ENCODE measurements around the gene WNT3. TPM values are rescaled to one million over a fixed set of nuclear protein-coding genes. Genes with fewer than 3 reads are reported as not detected.

The WNT3 gene
- total and polyA plus RNA-seq, 2 of the 8 experiments (the other 6 are each of a cell fraction or from before 2014, with no cell fraction given), result 0.56 to 2.0 TPM

DNA sequence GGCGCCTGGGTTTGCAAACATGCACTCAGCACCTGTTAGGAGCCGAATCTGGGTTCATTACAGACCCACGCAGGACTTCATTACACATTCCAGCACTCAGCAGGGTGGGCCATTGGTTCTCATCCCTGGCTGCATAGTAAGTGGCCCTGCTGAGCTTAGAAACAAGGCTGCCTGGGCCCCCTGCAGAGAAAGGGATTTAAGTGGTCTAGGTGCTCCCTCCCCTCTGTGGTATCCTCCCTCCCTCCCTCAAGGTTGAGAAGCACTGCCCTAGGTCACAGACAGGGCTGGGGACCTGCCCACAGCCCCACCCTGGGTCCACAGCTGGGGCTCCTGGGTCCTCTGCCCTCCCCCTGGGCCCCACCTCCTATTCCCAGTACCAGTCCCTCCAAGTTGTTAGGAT lies 28.3 kb downstream of the WNT3 start:
- peaks cover 0 to 2% of the 10 kb centered on the region in 2 experiments for H4K20me1 ChIP-seq (replicated peaks in 1 of 2; ENCODE audit: control insufficient read depth in 1 of 2, insufficient read depth in 2 of 2, low read length in 2 of 2)
- H3K18ac ChIP-seq (ENCODE audit: extremely low read depth, low read length), result no peak overlapping the region
- H2BK5ac ChIP-seq (ENCODE audit: low read depth, low read length), result no peak overlapping the region
- no peak overlapping the region for H2AFZ ChIP-seq (ENCODE audit: low read length)
- H2BK120ac ChIP-seq (replicated peaks; ENCODE audit: low read depth, low read length), result no peak overlapping the region
- no peaks in the 10 kb centered on the region for H3K23me2 ChIP-seq (ENCODE audit: low read depth, low read length)
- peaks cover 5% of the 10 kb centered on the region in 2 experiments; a peak in 1 of 4 replicates for H3K9me3 ChIP-seq (ENCODE audit: insufficient read depth in 2 of 2, low read depth in 1 of 2, low read length in 1 of 2)
- H3K4me3 ChIP-seq (ENCODE audit: extremely low read depth in 1 of 4, insufficient read depth in 2 of 4, low read depth in 3 of 4, low read length in 4 of 4), result no peak overlapping the region
- no peak overlapping the region for H2BK20ac ChIP-seq (ENCODE audit: low read length)
- H3K4me2 ChIP-seq (ENCODE audit: insufficient read depth in 1 of 2, low read depth in 2 of 2, low read length in 2 of 2), result no peak overlapping the region
- H3K4me1 ChIP-seq (replicated peaks in 1 of 4; ENCODE audit: control insufficient read depth in 3 of 4, insufficient read depth in 4 of 4, low read length in 3 of 4), result peaks cover 0 to 5% (median 0%) of the 10 kb centered on the region in 4 experiments; a peak in 2 of 7 replicates
- H3K14ac ChIP-seq (ENCODE audit: insufficient read length), result no peak overlapping the region
- TF ChIP-seq BCL11A (IDR thresholded peaks at IDR 0.05; ENCODE audit: low read depth in 2 of 2, low read length in 2 of 2) (no peak), RXRA (IDR thresholded peaks at IDR 0.05; ENCODE audit: insufficient read depth, low read depth, low read length) (no peak), TCF12 (IDR thresholded peaks at IDR 0.05; ENCODE audit: low read depth, low read length) (0 out of 2 replicates have a peak, but pooled peaks have one; percentile 52), POLR2AphosphoS5 (IDR thresholded peaks at IDR 0.05; ENCODE audit: low read depth, low read length) (0 out of 2 replicates have a peak, but pooled peaks have one; percentile 41), EP300 (IDR thresholded peaks at IDR 0.05; ENCODE audit: borderline replicate concordance in 1 of 2, low read depth in 2 of 2, low read length in 2 of 2) (no peak), TEAD4 (IDR thresholded peaks at IDR 0.05; ENCODE audit: low read depth, low read length) (peak; percentile 64), KDM1A (IDR thresholded peaks at IDR 0.05; ENCODE audit: borderline replicate concordance, low read length) (peak; percentile 21; the same call in 1 of the 2 replicates), EZH2 (IDR thresholded peaks at IDR 0.05; ENCODE audit: low read depth, low read length, severe bottlenecking) (no peak), CHD1 (IDR thresholded peaks at IDR 0.05; ENCODE audit: low read depth, low read length) (no peak), PHF8 (conservative IDR thresholded peaks at IDR 0.05; ENCODE audit: low read depth, low read length) (no peak), SP1 (IDR thresholded peaks at IDR 0.05; ENCODE audit: low read depth, low read length) (no peak)
- TF ChIP-seq, protein P1, sequence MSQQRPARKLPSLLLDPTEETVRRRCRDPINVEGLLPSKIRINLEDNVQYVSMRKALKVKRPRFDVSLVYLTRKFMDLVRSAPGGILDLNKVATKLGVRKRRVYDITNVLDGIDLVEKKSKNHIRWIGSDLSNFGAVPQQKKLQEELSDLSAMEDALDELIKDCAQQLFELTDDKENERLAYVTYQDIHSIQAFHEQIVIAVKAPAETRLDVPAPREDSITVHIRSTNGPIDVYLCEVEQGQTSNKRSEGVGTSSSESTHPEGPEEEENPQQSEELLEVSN (IDR thresholded peaks at IDR 0.05), result no peak
- no peaks in the 10 kb centered on the region for H3K79me2 ChIP-seq (ENCODE audit: control insufficient read depth in 1 of 2, insufficient read depth in 2 of 2, low read length in 2 of 2)
- H3K4ac ChIP-seq (replicated peaks; ENCODE audit: insufficient read length, low read depth, low read length), result no peak overlapping the region
- WGBS, 2 experiments (ENCODE audit: extremely low coverage in 1 of 2, insufficient coverage in 1 of 2, insufficient read length in 1 of 2, insufficient replicate concordance in 2 of 2, low coverage in 1 of 2, low lambda C conversion rate in 2 of 2, missing lambda C conversion rate in 1 of 2), result 60% methylated on average over 3 of the region's 3 CpGs; no CpG with 5 or more reads in 1 of the 2 experiments
- H4K8ac ChIP-seq (ENCODE audit: extremely low read depth, insufficient read depth, low read length), result no peak overlapping the region
- CTCF ChIA-PET (ENCODE audit: partially characterized antibody), result interaction anchor here (0.6 to 2.3 kb wide), 5 partner anchors 9 to 52 kb away, joined by 3 to 9 read pairs (median 4); no protein-coding TSS in a partner anchor
- no peaks in the 10 kb centered on the region for H3K79me1 ChIP-seq (ENCODE audit: low read depth, low read length)
- H3K36me3 ChIP-seq (ENCODE audit: control insufficient read depth in 2 of 4, insufficient read depth in 4 of 4, low read length in 3 of 4), result no peaks in the 10 kb centered on the region
- peaks cover 0 to 31% (median 17%) of the 10 kb centered on the region in 4 experiments; a peak in 5 of 7 replicates for H3K27me3 ChIP-seq (replicated peaks in 1 of 4; ENCODE audit: control insufficient read depth in 3 of 4, extremely low read depth in 1 of 4, insufficient read depth in 3 of 4, low read length in 3 of 4)
- H3K9ac ChIP-seq (replicated peaks in 1 of 4; ENCODE audit: extremely low read depth in 1 of 4, low read depth in 3 of 4, low read length in 3 of 4), result no peak overlapping the region
- DNase-seq (ENCODE audit: low read depth in 1 of 2, low spot score in 2 of 2), result no peak
- POLR2A ChIA-PET (ENCODE audit: partially characterized antibody), result interaction anchor here (1.6 kb wide), 1 partner anchor 9 kb away, joined by 4 read pairs; no protein-coding TSS in a partner anchor
- no peak overlapping the region for H3K23ac ChIP-seq (ENCODE audit: insufficient read length)
- H2BK15ac ChIP-seq (ENCODE audit: low read length), result no peak overlapping the region
- no peak for FAIRE-seq
- no peak overlapping the region for H2AK5ac ChIP-seq (ENCODE audit: low read depth, low read length)
- H4K5ac ChIP-seq (ENCODE audit: insufficient read length, low read depth, low read length), result no peak overlapping the region
- H4K91ac ChIP-seq (replicated peaks; ENCODE audit: insufficient read length, low read length), result no peak overlapping the region
- H2BK12ac ChIP-seq (ENCODE audit: low read depth, low read length), result no peak overlapping the region
- no peak overlapping the region for H3K27ac ChIP-seq (ENCODE audit: low read depth, low read length)
- H3K56ac ChIP-seq (replicated peaks; ENCODE audit: insufficient read length, low read depth, low read length), result no peak overlapping the region

Data from H1 (cell line).